Measurements from ENCODE around the gene QSOX2.

Gene QSOX2

GRCh38 chr9:136225366-136225747 is 20.3 kb downstream of the QSOX2 start:
- H3K9me3 ChIP-seq (ENCODE audit: control insufficient read depth, insufficient read depth, low read depth, low read length), result no peaks in the 10 kb centered on the region
- no peak for TF ChIP-seq ATF2 (tag by site-specific recombination; IDR thresholded peaks at IDR 0.05; ENCODE audit: low read depth)
- TF ChIP-seq SALL2 (tag by site-specific recombination; IDR thresholded peaks at IDR 0.05; ENCODE audit: borderline replicate concordance), result no peak
- TF ChIP-seq ZNF768 (tag by site-specific recombination; IDR thresholded peaks at IDR 0.05), result no peak
- TF ChIP-seq ZNF561 (tag by site-specific recombination; IDR thresholded peaks at IDR 0.05; ENCODE audit: borderline replicate concordance), result no peak
- no peak for TF ChIP-seq ZBTB21 (tag by site-specific recombination; IDR thresholded peaks at IDR 0.05)
- TF ChIP-seq ZNF623 (tag by site-specific recombination; IDR thresholded peaks at IDR 0.05), result no peak
- no peak for TF ChIP-seq ZNF214 (tag by site-specific recombination; IDR thresholded peaks at IDR 0.05; ENCODE audit: borderline replicate concordance)
- no peak for TF ChIP-seq ZNF391 (tag by site-specific recombination; IDR thresholded peaks at IDR 0.05; ENCODE audit: borderline replicate concordance, low read depth)
- TF ChIP-seq ZSCAN23 (tag by site-specific recombination; IDR thresholded peaks at IDR 0.05), result no peak
- no peak for TF ChIP-seq ZNF518A (tag by site-specific recombination; conservative IDR thresholded peaks at IDR 0.05; ENCODE audit: low read depth)
- no peak for TF ChIP-seq ZNF366 (tag by site-specific recombination; conservative IDR thresholded peaks at IDR 0.05)
- POLR2A ChIA-PET, result no interaction called here
- peaks cover 0 to 55% of the 10 kb centered on the region in 2 experiments; a peak in 1 of 3 replicates for H3K36me3 ChIP-seq (ENCODE audit: control insufficient read depth in 2 of 2, insufficient read depth in 1 of 2, low read length in 2 of 2)
- no peak overlapping the region for H3K4me3 ChIP-seq (ENCODE audit: low read depth, low read length)
- H3K27ac ChIP-seq (ENCODE audit: extremely low read depth, low read depth, low read length), result no peak overlapping the region
- no peaks in the 10 kb centered on the region for H3K4me1 ChIP-seq (ENCODE audit: control insufficient read depth, insufficient read depth, low read length)
- CTCF ChIA-PET, result interaction anchor here (0.5 to 5.1 kb wide), 24 partner anchors 9 to 674 kb away, joined by 3 to 46 read pairs (median 3); no protein-coding TSS in a partner anchor

GRCh38 chr9:136223871-136224640 is 21.6 kb downstream of the QSOX2 start:
- TF ChIP-seq ZNF548 (tag by site-specific recombination; IDR thresholded peaks at IDR 0.05) (no peak), ZNF274 (IDR thresholded peaks at IDR 0.05; ENCODE audit: low read length) (no peak), ZNF274 (tag by site-specific recombination; IDR thresholded peaks at IDR 0.05; ENCODE audit: borderline replicate concordance) (no peak), KLF1 (tag by site-specific recombination; IDR thresholded peaks at IDR 0.05) (peak; percentile 72), ZBTB8A (tag by site-specific recombination; IDR thresholded peaks at IDR 0.05) (no peak)
- TF ChIP-seq, protein P1, sequence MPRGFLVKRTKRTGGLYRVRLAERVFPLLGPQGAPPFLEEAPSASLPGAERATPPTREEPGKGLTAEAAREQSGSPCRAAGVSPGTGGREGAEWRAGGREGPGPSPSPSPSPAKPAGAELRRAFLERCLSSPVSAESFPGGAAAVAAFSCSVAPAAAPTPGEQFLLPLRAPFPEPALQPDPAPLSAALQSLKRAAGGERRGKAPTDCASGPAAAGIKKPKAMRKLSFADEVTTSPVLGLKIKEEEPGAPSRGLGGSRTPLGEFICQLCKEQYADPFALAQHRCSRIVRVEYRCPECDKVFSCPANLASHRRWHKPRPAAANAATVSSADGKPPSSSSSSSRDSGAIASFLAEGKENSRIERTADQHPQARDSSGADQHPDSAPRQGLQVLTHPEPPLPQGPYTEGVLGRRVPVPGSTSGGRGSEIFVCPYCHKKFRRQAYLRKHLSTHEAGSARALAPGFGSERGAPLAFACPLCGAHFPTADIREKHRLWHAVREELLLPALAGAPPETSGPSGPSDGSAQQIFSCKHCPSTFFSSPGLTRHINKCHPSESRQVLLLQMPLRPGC (tag by site-specific recombination; IDR thresholded peaks at IDR 0.05), result no peak
- Histone ChIP-seq H3K4me3 (ENCODE audit: low read depth, low read length) (no peak overlapping the region), H3K27ac (ENCODE audit: extremely low read depth, low read depth, low read length) (no peak overlapping the region), H3K4me1 (ENCODE audit: control insufficient read depth, insufficient read depth, low read length) (no peaks in the 10 kb centered on the region), H3K36me3 (ENCODE audit: control insufficient read depth in 2 of 2, insufficient read depth in 1 of 2, low read length in 2 of 2) (peaks cover 0 to 59% of the 10 kb centered on the region in 2 experiments; a peak in 1 of 3 replicates), H3K9me3 (ENCODE audit: control insufficient read depth, insufficient read depth, low read depth, low read length) (no peaks in the 10 kb centered on the region)
- ChIA-PET CTCF (interaction anchor here (0.6 to 5.1 kb wide), 12 partner anchors 7 to 618 kb away, joined by 3 to 46 read pairs (median 4); no protein-coding TSS in a partner anchor), POLR2A (no interaction called here)

All from HEK293 (cell line).